ENCODE results near the gene SFXN4.

SFXN4 gene

GRCh38 chr10:119103241-119103902, 62.1 kb downstream of the SFXN4 start:
- Histone ChIP-seq H3F3A (ENCODE audit: control insufficient read depth, insufficient read depth) (peaks cover 9% of the 10 kb centered on the region; the same call in 1 of the 2 replicates), H3K79me2 (ENCODE audit: control insufficient read depth, low read length) (peaks cover 16% of the 10 kb centered on the region), H3K4me1 (ENCODE audit: control insufficient read depth, low read length) (peaks cover 44% of the 10 kb centered on the region), H3K9me2 (replicated peaks; ENCODE audit: control insufficient read depth, low read length) (no peaks in the 10 kb centered on the region), H4K20me1 (ENCODE audit: control insufficient read depth, insufficient read depth, low read depth, low read length) (no peaks in the 10 kb centered on the region), H3K9me3 (ENCODE audit: control insufficient read depth, insufficient read depth, low read length) (no peaks in the 10 kb centered on the region), H3K27ac (ENCODE audit: low read depth, low read length) (peak overlapping the region; percentile 77), H3K27me3 (ENCODE audit: control insufficient read depth, low read length) (no peaks in the 10 kb centered on the region), H3K36me3 (ENCODE audit: control insufficient read depth, low read length) (no peaks in the 10 kb centered on the region), H3K4me2 (ENCODE audit: low read length) (peak overlapping the region; percentile 58), H3K4me3 (ENCODE audit: low read length) (peak overlapping the region; percentile 44)
- TF ChIP-seq EZH2phosphoT487 (IDR thresholded peaks at IDR 0.05; ENCODE audit: borderline replicate concordance, low read length), result no peak
- no peak for TF ChIP-seq CTCF (IDR thresholded peaks at IDR 0.05; ENCODE audit: low read depth, low read length, poor library complexity, severe bottlenecking)

- no peak for TF ChIP-seq CTCF (IDR thresholded peaks at IDR 0.05; ENCODE audit: low read depth, low read length, poor library complexity, severe bottlenecking)
- H3K36me3 ChIP-seq (ENCODE audit: control insufficient read depth, low read length), result no peaks in the 10 kb centered on the region
Measured at GRCh38 chr10:119101366-119102098, 64.0 kb downstream of the SFXN4 start.

GRCh38 chr10:119100434-119101238, 64.9 kb downstream of the SFXN4 start:
- TF ChIP-seq EZH2phosphoT487 (IDR thresholded peaks at IDR 0.05; ENCODE audit: borderline replicate concordance, low read length) (no peak), CTCF (IDR thresholded peaks at IDR 0.05; ENCODE audit: low read depth, low read length, poor library complexity, severe bottlenecking) (no peak)
- Histone ChIP-seq H3K4me3 (ENCODE audit: low read length) (no peak overlapping the region), H3K4me1 (ENCODE audit: control insufficient read depth, low read length) (peaks cover 44% of the 10 kb centered on the region), H3K79me2 (ENCODE audit: control insufficient read depth, low read length) (peaks cover 12% of the 10 kb centered on the region), H3F3A (ENCODE audit: control insufficient read depth, insufficient read depth) (peaks cover 9% of the 10 kb centered on the region; the same call in 1 of the 2 replicates), H4K20me1 (ENCODE audit: control insufficient read depth, insufficient read depth, low read depth, low read length) (no peaks in the 10 kb centered on the region), H3K36me3 (ENCODE audit: control insufficient read depth, low read length) (no peaks in the 10 kb centered on the region), H3K4me2 (ENCODE audit: low read length) (no peak overlapping the region), H3K27me3 (ENCODE audit: control insufficient read depth, low read length) (0 out of 2 replicates have a peak, but pooled peaks cover 2% of the 10 kb centered on the region), H3K9me3 (ENCODE audit: control insufficient read depth, insufficient read depth, low read length) (no peaks in the 10 kb centered on the region), H3K27ac (ENCODE audit: low read depth, low read length) (peak overlapping the region; percentile 77; the same call in 1 of the 2 replicates), H3K9me2 (replicated peaks; ENCODE audit: control insufficient read depth, low read length) (no peaks in the 10 kb centered on the region)

More at GRCh38 chr10:119101366-119102098, 64.0 kb downstream of the SFXN4 start:
- Histone ChIP-seq H3K4me3 (ENCODE audit: low read length) (peak overlapping the region; percentile 59), H3F3A (ENCODE audit: control insufficient read depth, insufficient read depth) (peaks cover 9% of the 10 kb centered on the region; the same call in 1 of the 2 replicates), H3K9me3 (ENCODE audit: control insufficient read depth, insufficient read depth, low read length) (no peaks in the 10 kb centered on the region), H4K20me1 (ENCODE audit: control insufficient read depth, insufficient read depth, low read depth, low read length) (no peaks in the 10 kb centered on the region), H3K4me1 (ENCODE audit: control insufficient read depth, low read length) (peaks cover 44% of the 10 kb centered on the region), H3K27me3 (ENCODE audit: control insufficient read depth, low read length) (no peaks in the 10 kb centered on the region), H3K9me2 (replicated peaks; ENCODE audit: control insufficient read depth, low read length) (no peaks in the 10 kb centered on the region), H3K79me2 (ENCODE audit: control insufficient read depth, low read length) (peaks cover 16% of the 10 kb centered on the region), H3K27ac (ENCODE audit: low read depth, low read length) (peak overlapping the region; percentile 77), H3K4me2 (ENCODE audit: low read length) (peak overlapping the region; percentile 58)

Data from DOHH2 (cell line).